Astrocyte of the cerebellum (primary cell): ENCODE results near the gene KATNB1.
"Not testable (repeated sequence)": the region's sequence is repeated elsewhere in the genome, so short reads cannot be mapped to it uniquely, and the experiment has no call there.

Experiments used
- DNase-seq: peaks from one replicate; pipeline ENCODE4 v3.0.0-alpha.2; 2011; ENCODE audit warnings: low read depth
- H3K4me3 ChIP-seq: 2 replicates; pipeline ENCODE4 v1.5.1; 2011; ENCODE audit warnings: mild to moderate bottlenecking, low read depth, low read length, moderate library complexity
- in situ Hi-C: cut with HindIII; loops from 2 replicates; pipeline ENCODE4 v1.10.0; 2017; ENCODE audit warnings: low sequenced_read_pairs
- TF ChIP-seq, protein P1 (sequence below): IDR thresholded peaks from 2 replicates; pipeline ENCODE4 v1.5.1; 2012; ENCODE audit warnings: low read length, low read depth, moderate library complexity, mild to moderate bottlenecking; ENCODE audit errors: missing control alignments

Gene KATNB1

DNA sequence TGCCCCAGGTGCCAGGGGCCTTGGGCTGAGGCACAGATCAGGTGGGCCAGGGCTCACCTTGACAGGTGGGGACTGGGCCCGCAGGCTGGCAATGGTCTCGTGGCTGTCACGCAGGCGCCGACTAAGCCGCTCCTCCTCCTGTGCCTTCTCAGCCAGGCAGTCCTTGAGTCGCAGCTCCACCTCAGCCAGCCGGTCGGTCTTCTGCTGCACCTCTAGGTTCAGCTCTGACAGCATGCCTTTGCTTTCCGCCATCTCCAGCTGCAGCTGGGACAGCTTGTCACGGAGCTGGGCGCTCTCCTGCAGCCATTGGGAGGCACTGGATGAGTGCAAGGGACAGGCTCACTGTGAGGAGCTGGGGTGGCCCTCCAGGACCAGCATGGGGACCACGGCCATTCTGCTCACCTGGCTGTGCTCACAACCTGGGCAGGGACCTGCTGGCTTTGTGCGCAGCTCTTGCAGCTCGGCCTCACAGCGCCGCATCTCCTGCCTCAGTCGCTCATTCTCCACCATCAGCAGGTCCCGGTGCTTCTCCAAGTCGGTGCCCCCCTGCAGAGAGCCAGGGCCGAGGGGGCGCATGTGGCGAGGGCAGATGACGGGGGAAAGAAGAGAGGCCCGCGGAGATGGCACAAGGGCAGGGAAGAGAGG, 35.7 kb downstream of the KATNB1 start:
- in situ Hi-C loops, result no loop called here
- TF ChIP-seq, protein P1, sequence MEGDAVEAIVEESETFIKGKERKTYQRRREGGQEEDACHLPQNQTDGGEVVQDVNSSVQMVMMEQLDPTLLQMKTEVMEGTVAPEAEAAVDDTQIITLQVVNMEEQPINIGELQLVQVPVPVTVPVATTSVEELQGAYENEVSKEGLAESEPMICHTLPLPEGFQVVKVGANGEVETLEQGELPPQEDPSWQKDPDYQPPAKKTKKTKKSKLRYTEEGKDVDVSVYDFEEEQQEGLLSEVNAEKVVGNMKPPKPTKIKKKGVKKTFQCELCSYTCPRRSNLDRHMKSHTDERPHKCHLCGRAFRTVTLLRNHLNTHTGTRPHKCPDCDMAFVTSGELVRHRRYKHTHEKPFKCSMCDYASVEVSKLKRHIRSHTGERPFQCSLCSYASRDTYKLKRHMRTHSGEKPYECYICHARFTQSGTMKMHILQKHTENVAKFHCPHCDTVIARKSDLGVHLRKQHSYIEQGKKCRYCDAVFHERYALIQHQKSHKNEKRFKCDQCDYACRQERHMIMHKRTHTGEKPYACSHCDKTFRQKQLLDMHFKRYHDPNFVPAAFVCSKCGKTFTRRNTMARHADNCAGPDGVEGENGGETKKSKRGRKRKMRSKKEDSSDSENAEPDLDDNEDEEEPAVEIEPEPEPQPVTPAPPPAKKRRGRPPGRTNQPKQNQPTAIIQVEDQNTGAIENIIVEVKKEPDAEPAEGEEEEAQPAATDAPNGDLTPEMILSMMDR, result no peak

DNA sequence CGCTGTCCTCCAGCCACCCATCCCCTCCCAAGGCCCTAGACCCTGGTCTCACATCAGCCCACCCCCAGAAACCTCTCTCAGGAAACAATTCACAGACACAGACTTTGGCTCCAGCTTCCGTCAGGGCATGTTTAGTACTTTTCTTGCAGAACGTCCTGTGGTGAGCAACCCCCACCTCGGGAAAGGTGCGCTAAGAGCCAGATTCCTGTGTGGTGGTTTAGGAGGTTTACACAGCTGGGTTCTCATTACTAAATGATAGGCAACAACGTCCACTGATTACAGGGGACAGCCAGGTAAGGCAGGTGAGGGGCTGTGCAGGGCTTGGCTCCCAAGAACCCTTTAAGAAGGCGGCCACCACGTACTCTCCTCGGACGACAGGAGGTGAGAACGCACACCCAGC, 37.4 kb downstream of the KATNB1 start:
- TF ChIP-seq, protein P1, result no peak
- no peak for DNase-seq
- H3K4me3 ChIP-seq, result no peak overlapping the region
- in situ Hi-C loops, result no loop called here

More for the DNA sequence above, 35.7 kb downstream of the KATNB1 start:
- H3K4me3 ChIP-seq, result no peak overlapping the region
- DNase-seq, result no peak

DNA sequence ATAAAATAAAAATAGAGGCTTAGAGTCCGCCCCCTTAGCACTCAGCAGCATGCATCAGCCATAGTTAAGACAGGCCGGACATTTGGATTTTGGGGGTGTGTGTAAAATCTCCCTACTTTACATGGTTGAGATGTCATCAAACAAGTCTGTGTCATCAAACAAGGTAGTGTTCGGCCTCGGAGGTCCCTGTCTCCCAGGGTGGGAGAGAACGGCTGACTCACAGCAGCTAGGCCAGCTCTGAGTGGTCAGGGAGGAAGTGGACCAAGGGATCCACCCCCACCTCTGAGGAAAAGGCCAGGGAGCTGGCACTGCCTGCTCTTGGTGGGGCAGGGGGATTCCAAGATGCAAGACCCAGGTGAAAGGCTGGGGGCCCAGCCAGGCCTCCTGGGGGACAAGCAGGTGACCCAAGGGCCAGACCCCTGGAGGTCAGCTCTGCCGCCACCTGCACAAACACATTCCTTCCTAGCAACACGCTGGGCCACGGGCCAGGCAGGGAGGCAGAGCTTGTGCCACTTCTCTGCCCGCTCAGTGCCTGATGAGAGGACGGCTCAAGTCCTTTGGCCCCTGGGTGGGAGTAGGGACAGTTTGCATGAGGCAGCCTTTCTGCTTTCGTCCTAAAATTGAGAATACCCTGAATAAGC, 38.2 kb downstream of the KATNB1 start:
- no peak for DNase-seq
- in situ Hi-C loops, result no loop called here

DNA sequence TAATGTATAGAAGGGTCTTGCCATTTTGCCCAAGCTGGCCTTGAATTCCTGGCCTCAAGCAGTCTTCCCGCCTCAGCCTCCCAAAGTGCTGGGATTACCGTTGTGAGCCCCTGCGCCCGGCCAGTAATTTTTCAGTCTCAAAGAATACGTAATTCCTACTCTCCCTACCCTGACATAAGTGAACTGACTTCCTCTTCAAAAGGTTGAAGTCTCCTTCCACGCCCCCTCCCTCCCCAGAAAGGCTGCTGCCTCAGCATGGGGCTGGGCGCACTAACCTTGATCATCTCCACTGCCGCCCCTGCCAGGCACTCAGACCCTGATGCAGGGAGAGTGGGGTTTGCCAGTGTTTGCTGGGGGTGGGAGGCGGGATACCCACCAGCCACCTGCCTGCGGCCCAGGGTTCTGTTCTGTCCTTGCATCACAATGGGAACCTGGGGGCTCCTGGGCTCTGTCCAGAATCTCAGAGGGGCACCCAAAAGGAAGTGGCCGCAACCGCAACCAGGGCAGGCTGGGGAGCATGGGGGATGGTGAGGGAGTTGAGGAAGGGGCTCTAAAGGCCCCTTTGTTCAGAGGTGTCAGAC, 39.2 kb downstream of the KATNB1 start:
- H3K4me3 ChIP-seq, result no peak overlapping the region
- in situ Hi-C loops, result loop anchor here (25.0 kb wide), 1 partner anchor 213 kb away; a partner anchor contains a TSS
- TF ChIP-seq, protein P1, result no peak
- no peak for DNase-seq

More for the DNA sequence above, 38.2 kb downstream of the KATNB1 start:
- TF ChIP-seq, protein P1, result no peak
- no peak overlapping the region for H3K4me3 ChIP-seq

DNA sequence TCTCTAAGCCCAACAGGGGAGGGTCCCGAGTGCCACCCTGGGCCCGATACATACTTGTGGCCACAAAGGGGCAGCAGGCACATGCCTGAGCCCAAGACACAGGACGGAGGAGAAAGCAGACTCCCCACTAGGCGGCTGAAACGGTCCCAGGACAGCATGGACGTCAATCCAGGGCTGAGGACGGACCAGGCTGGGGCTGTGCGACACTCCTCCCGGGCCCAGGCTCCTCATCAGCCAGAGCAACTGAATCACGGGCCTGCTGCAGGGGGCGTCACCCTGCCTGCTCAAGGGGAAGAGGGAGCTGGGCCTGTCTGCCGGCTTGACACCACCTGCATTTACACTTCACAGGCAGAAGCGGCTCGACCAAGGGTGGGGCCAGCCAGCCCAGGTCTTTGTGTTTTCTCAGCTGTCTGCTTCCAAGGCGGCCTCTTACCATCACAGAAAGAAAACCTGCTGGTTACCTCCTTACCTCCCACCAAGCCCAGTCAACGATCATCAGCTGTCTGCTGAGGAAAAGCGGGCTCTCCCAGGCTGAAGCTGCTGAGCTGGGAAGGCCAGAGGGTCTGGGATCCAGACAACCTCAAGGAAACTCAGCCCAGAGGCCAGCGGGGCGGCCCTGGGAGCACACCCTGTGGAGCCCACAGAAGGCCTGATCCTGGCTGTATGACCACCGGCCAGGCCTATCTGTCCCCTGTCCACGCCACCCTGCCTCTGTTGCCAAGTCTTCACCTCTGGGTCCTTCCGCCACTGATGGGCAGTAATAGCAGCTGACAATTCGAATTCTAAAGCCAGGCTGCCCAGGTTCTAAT, 40.3 kb downstream of the KATNB1 start:
- in situ Hi-C loops, result loop anchor here (25.0 kb wide), 1 partner anchor 211 kb away; a partner anchor contains a TSS
- TF ChIP-seq, protein P1, result peak; percentile 47
- DNase-seq, result no peak
- no peak overlapping the region for H3K4me3 ChIP-seq

DNA sequence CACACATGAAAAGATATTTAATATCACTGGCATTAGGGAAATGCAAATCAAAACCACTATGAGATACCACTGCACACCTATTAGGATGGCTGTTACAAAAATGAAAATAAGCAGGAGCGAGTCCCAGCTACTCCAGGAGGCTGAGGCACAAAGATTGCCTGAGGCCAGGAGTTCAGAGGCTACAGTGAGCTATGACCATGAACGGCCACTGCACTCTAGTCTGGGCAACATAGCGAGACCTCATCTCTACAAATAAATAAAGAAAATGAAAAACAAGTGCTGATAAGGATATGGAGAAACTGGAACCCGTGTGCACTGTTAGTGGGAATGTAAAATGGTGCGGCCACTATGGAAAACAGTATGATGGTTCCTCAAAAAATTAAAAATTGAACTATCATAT, 43.1 kb downstream of the KATNB1 start:
- H3K4me3 ChIP-seq, result no peak overlapping the region
- TF ChIP-seq, protein P1, result no peak
- DNase-seq, result no peak
- in situ Hi-C loops, result loop anchor here (25.0 kb wide), 1 partner anchor 209 kb away; a partner anchor contains a TSS

DNA sequence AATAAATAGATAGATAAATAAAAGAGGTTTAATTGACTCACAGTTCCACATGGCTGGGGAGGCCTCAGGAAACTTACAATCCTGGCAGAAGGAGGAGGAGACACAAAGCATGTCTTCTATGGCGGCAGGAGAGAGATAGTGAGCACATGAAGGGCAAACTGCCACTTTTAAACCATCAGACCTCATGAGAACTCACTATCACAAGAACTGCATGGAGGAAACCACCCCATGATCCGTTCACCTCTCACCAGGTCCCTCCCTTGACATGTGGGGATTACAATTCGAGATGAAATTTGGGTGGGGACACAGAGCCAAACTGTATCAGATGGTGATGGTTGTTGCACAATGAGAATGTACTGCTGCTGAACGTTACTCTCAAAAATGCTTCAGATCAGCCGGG, 44.3 kb downstream of the KATNB1 start:
- H3K4me3 ChIP-seq, DNase-seq: not testable (repeated sequence)
- in situ Hi-C loops, result loop anchor here (25.0 kb wide), 1 partner anchor 207 kb away; a partner anchor contains a TSS
